AG09319 (cell line): ENCODE measurements around the gene INSYN1.

Experiments used
- DNase-seq: peaks from one replicate; pipeline ENCODE4 v3.0.0-alpha.2; 2010; ENCODE audit warnings: low read depth; ENCODE audit errors: extremely low read depth
- CTCF ChIP-seq: IDR thresholded peaks from 2 replicates; pipeline ENCODE4 v1.5.1; 2011; ENCODE audit warnings: low read depth, mild to moderate bottlenecking, inconsistent platforms, low read length, moderate library complexity

Gene INSYN1

GRCh38 chr15:73717206-73717605, 35.9 kb downstream of the INSYN1 start:
- DNase-seq, result no peak
- no peak for TF ChIP-seq CTCF

DNA sequence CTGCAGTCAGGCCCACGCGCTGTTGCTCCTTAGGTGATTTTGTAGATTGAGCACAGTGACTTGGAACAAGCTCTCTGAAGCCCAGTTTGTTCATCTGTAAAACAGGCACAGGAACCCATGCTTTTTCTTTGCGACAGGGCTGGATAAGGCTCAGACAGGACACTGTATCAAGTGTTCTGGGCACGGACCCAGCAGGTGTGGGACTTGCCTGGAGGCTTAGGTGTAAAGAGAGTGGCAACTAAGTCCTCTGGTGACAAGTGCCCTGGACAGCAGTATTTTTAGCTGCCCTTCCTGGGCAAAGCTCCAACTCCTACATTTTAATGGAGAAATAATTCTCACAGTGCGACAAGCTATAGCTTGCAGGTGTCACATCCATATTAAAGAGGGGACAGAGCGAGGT, 36.7 kb downstream of the INSYN1 start:
- no peak for DNase-seq
- no peak for TF ChIP-seq CTCF

GRCh38 chr15:73715417-73715816, 37.7 kb downstream of the INSYN1 start:
- TF ChIP-seq CTCF, result no peak
- no peak for DNase-seq

DNA sequence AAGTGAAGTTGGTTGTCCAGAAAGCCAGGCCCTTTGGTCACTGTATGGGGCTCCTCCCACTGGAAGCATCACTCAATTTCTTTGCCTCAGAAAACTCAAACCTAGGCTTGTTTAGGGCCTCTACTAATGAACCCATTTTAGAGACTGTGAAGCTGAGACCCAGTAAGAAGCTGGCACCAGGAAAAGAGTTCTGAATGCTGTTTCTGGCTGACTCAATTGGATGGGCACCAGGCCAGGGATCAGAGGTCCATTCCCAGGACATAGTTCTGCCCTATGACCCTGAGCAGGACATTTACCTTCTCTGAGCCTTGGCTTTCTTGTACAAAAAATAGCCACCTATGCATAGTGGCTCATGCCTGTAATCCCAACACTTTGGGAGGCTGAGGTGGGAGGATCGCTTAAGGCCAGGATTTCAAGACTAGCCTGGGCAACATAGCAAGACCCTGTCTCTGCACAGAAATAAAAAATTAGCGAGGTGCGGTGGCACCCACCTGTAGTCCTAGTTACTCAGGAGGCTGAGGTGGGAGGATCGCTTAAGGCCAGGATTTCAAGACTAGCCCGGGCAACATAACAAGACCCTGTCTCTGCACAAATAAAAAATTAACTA, 38.4 kb downstream of the INSYN1 start:
- TF ChIP-seq CTCF, result no peak
- DNase-seq, result no peak

GRCh38 chr15:73712107-73712506, 41.0 kb downstream of the INSYN1 start:
- no peak for DNase-seq
- TF ChIP-seq CTCF, result no peak; the same call in none of the 2 replicates

GRCh38 chr15:73711526-73711925, 41.6 kb downstream of the INSYN1 start:
- DNase-seq, result no peak
- no peak for TF ChIP-seq CTCF

DNA sequence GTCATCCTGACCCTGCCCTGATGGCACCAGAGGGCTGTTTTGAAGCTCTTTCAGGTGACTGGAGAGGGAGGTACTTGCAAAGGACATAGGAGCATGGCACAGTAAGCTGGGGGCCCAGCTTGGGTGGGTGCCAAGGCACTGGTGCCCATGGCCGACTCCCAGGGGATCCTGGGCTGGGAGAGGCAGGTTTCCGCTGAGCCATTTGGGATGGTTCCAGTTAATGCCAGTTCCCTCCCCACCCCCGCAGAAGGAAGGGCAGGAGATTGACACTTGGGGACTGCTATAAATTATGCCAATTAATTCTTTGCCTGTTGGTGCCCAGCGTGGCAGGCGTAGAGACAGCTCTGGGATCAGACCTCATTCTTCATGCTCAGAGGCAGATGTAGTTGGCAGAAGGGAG, 42.8 kb downstream of the INSYN1 start:
- TF ChIP-seq CTCF, result no peak
- no peak for DNase-seq
